Neural cell (in vitro differentiated cells): ENCODE measurements around the gene HPX. TPM values are rescaled to one million over a fixed set of nuclear protein-coding genes. Genes with fewer than 3 reads are reported as not detected.

Experiments
- H2AFZ ChIP-seq: fragments of 200-600, 300-800 bp; sonication (generic), shearing (Covaris generic); 2 replicates; pipeline ENCODE4 v1.6.0; 2014; ENCODE audit warnings: low read depth, mild to moderate bottlenecking, antibody characterized with exemption, low read length, moderate library complexity
- H3F3A ChIP-seq: fragments of 200-600 bp; shearing (Covaris generic); 2 replicates; pipeline ENCODE4 v1.6.1; 2016; ENCODE audit warnings: mild to moderate bottlenecking, moderate library complexity, mixed read lengths, antibody characterized with exemption, low read length; ENCODE audit not compliant: insufficient read depth, poor library complexity, severe bottlenecking
- H3K27ac ChIP-seq: fragments of 200-600, 300-800 bp; sonication (generic), shearing (Covaris generic); 2 replicates; pipeline ENCODE4 v1.5.1; 2014; ENCODE audit warnings: mild to moderate bottlenecking, low read length, moderate library complexity
- H3K27me3 ChIP-seq: fragments of 300-800, 200-600 bp; sonication (generic), shearing (Covaris generic); 2 replicates; pipeline ENCODE4 v1.6.0; 2014; ENCODE audit warnings: mild to moderate bottlenecking, low read depth, low read length, moderate library complexity; ENCODE audit not compliant: insufficient read depth
- H3K36me3 ChIP-seq: fragments of 300-800, 200-600 bp; sonication (generic), shearing (Covaris generic); 2 replicates; pipeline ENCODE4 v1.5.1; 2014; ENCODE audit warnings: mild to moderate bottlenecking, antibody characterized with exemption, low read length, moderate library complexity; ENCODE audit not compliant: insufficient read depth
- H3K4me2 ChIP-seq: fragments of 300-800, 200-600 bp; sonication (generic), shearing (Covaris generic); 2 replicates; pipeline ENCODE4 v1.6.0; 2014; ENCODE audit warnings: mild to moderate bottlenecking, low read length
- H3K4me3 ChIP-seq: fragments of 300-800, 200-600 bp; sonication (generic), shearing (Covaris generic); 2 replicates; pipeline ENCODE4 v1.5.1; 2014; ENCODE audit warnings: mild to moderate bottlenecking, low read length, moderate library complexity
- H3K79me2 ChIP-seq: fragments of 200-600 bp; shearing (Covaris generic); replicated peaks from 2 replicates; pipeline ENCODE4 v1.6.0; 2014; ENCODE audit warnings: mild to moderate bottlenecking, low read length, moderate library complexity; ENCODE audit not compliant: insufficient read depth
- H3K9ac ChIP-seq: fragments of 300-800, 200-600 bp; sonication (generic), shearing (Covaris generic); 2 replicates; pipeline ENCODE4 v1.6.1; 2016; ENCODE audit warnings: mild to moderate bottlenecking, low read length, mixed read lengths
- H3K9me2 ChIP-seq: fragments of 200-600 bp; shearing (Covaris generic); 2 replicates; pipeline ENCODE4 v1.6.1; 2016; ENCODE audit warnings: mild to moderate bottlenecking, low read length, mixed read lengths; ENCODE audit not compliant: insufficient read depth
- H3K9me3 ChIP-seq: fragments of 200-600, 300-800 bp; sonication (generic), shearing (Covaris generic); 2 replicates; pipeline ENCODE4 v1.6.1; 2016; ENCODE audit warnings: mild to moderate bottlenecking, mixed run types, low read length, moderate library complexity, mixed read lengths
- H4K20me1 ChIP-seq: fragments of 200-600 bp; shearing (Covaris generic); 2 replicates; pipeline ENCODE4 v1.6.1; 2016; ENCODE audit warnings: mild to moderate bottlenecking, mixed run types; ENCODE audit not compliant: insufficient read depth
- EP300 ChIP-seq: fragments of 450-650 bp; conservative IDR thresholded peaks from 2 replicates; pipeline ENCODE4 v1.6.1; 2014; ENCODE audit warnings: antibody characterized with exemption, mild to moderate bottlenecking, moderate library complexity; ENCODE audit not compliant: poor library complexity, severe bottlenecking
- EZH2 ChIP-seq: fragments of 200-600, 300-800 bp; shearing (Covaris generic), sonication (generic); IDR thresholded peaks from 2 replicates; pipeline ENCODE4 v1.6.1; 2014; ENCODE audit warnings: antibody characterized with exemption, low read length, borderline replicate concordance, mild to moderate bottlenecking; ENCODE audit not compliant: insufficient read depth, poor library complexity, severe bottlenecking
- MXI1 ChIP-seq: fragments of 450-650 bp; conservative IDR thresholded peaks from 2 replicates; pipeline ENCODE4 v1.6.1; 2014; ENCODE audit warnings: antibody characterized with exemption, mild to moderate bottlenecking; ENCODE audit not compliant: poor library complexity, severe bottlenecking
- POLR2AphosphoS5 ChIP-seq: IDR thresholded peaks from 2 replicates; pipeline ENCODE4 v1.6.1; 2012
- RAD21 ChIP-seq: fragments of 450-650 bp; conservative IDR thresholded peaks from 2 replicates; pipeline ENCODE4 v1.6.1; 2014; ENCODE audit warnings: antibody characterized with exemption, mild to moderate bottlenecking, moderate library complexity
- SMC3 ChIP-seq: fragments of 450-650 bp; conservative IDR thresholded peaks from 2 replicates; pipeline ENCODE4 v1.6.1; 2014; ENCODE audit warnings: antibody characterized with exemption, mild to moderate bottlenecking, moderate library complexity; ENCODE audit not compliant: poor library complexity
- TAF1 ChIP-seq: IDR thresholded peaks from 2 replicates; pipeline ENCODE4 v1.6.1; 2012; ENCODE audit warnings: low read depth
- polyA plus RNA-seq: library from polyadenylated mRNA; depleted of rRNA; stranded (reverse); fragments of >200 nt; gene quantifications from 2 replicates; pipeline ENCODE4 v1.2.3, GENCODE V29; 2014
- TF ChIP-seq, protein P1 (sequence below): fragments of 450-650 bp; IDR thresholded peaks from 2 replicates; pipeline ENCODE4 v1.5.1; 2014; ENCODE audit warnings: antibody characterized with exemption, mild to moderate bottlenecking, moderate library complexity; ENCODE audit not compliant: poor library complexity, severe bottlenecking
- TF ChIP-seq, protein P2 (sequence below): IDR thresholded peaks from 2 replicates; pipeline ENCODE4 v1.6.1; 2012; ENCODE audit warnings: borderline replicate concordance

HPX gene
- polyA plus RNA-seq, 1 donor from 2014 or later = 11.1 TPM

DNA sequence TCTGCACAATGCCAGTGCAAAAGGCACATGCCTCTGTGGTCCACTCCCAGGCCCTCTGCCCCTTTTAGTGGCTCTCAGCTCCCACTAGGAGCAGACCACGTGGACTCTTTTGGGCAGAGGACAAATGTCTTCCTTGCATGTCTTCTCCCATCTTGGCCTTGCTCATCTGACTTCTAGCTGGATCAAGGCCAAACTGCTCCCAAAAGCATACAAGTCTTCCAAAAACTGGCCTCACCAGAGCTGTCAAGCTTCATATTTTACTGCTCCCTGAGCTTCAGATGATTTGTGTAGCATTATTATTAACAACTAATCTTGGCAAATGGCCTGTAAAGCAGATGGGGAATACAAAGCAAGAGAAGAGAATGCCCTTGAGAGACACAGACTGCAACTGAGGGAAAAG is 43.6 kb downstream of the HPX start:
- Histone ChIP-seq H3K36me3 (no peaks in the 10 kb centered on the region), H3K4me2 (no peak overlapping the region), H3K9me2 (no peaks in the 10 kb centered on the region), H2AFZ (no peak overlapping the region), H3K27me3 (no peaks in the 10 kb centered on the region), H3K79me2 (peaks cover under 1% of the 10 kb centered on the region), H3K27ac (no peak overlapping the region), H3K4me3 (no peak overlapping the region), H4K20me1 (no peaks in the 10 kb centered on the region), H3K9ac (no peak overlapping the region), H3K9me3 (no peaks in the 10 kb centered on the region), H3F3A (no peaks in the 10 kb centered on the region)
- TF ChIP-seq TAF1 (no peak), EZH2 (no peak), EP300 (no peak)
- TF ChIP-seq, protein P1, sequence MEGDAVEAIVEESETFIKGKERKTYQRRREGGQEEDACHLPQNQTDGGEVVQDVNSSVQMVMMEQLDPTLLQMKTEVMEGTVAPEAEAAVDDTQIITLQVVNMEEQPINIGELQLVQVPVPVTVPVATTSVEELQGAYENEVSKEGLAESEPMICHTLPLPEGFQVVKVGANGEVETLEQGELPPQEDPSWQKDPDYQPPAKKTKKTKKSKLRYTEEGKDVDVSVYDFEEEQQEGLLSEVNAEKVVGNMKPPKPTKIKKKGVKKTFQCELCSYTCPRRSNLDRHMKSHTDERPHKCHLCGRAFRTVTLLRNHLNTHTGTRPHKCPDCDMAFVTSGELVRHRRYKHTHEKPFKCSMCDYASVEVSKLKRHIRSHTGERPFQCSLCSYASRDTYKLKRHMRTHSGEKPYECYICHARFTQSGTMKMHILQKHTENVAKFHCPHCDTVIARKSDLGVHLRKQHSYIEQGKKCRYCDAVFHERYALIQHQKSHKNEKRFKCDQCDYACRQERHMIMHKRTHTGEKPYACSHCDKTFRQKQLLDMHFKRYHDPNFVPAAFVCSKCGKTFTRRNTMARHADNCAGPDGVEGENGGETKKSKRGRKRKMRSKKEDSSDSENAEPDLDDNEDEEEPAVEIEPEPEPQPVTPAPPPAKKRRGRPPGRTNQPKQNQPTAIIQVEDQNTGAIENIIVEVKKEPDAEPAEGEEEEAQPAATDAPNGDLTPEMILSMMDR = no peak
- TF ChIP-seq, protein P2, sequence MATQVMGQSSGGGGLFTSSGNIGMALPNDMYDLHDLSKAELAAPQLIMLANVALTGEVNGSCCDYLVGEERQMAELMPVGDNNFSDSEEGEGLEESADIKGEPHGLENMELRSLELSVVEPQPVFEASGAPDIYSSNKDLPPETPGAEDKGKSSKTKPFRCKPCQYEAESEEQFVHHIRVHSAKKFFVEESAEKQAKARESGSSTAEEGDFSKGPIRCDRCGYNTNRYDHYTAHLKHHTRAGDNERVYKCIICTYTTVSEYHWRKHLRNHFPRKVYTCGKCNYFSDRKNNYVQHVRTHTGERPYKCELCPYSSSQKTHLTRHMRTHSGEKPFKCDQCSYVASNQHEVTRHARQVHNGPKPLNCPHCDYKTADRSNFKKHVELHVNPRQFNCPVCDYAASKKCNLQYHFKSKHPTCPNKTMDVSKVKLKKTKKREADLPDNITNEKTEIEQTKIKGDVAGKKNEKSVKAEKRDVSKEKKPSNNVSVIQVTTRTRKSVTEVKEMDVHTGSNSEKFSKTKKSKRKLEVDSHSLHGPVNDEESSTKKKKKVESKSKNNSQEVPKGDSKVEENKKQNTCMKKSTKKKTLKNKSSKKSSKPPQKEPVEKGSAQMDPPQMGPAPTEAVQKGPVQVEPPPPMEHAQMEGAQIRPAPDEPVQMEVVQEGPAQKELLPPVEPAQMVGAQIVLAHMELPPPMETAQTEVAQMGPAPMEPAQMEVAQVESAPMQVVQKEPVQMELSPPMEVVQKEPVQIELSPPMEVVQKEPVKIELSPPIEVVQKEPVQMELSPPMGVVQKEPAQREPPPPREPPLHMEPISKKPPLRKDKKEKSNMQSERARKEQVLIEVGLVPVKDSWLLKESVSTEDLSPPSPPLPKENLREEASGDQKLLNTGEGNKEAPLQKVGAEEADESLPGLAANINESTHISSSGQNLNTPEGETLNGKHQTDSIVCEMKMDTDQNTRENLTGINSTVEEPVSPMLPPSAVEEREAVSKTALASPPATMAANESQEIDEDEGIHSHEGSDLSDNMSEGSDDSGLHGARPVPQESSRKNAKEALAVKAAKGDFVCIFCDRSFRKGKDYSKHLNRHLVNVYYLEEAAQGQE = no peak

GRCh38 chr11:6395470-6396060 is 45.2 kb downstream of the HPX start:
- Histone ChIP-seq H3K36me3 (no peaks in the 10 kb centered on the region), H3K4me3 (no peak overlapping the region), H3K27me3 (no peaks in the 10 kb centered on the region), H3K27ac (no peak overlapping the region), H3K4me2 (no peak overlapping the region), H4K20me1 (no peaks in the 10 kb centered on the region), H3F3A (no peaks in the 10 kb centered on the region), H3K79me2 (peaks cover 7% of the 10 kb centered on the region), H3K9me3 (no peaks in the 10 kb centered on the region), H3K9me2 (no peaks in the 10 kb centered on the region), H3K9ac (no peak overlapping the region), H2AFZ (no peak overlapping the region)
- TF ChIP-seq, protein P2 = no peak
- TF ChIP-seq TAF1 = no peak
- no peak for TF ChIP-seq RAD21
- TF ChIP-seq SMC3 = no peak
- TF ChIP-seq MXI1 = no peak
- no peak for TF ChIP-seq EZH2
- no peak for TF ChIP-seq POLR2AphosphoS5
- TF ChIP-seq, protein P1 = no peak
